GM21786 (cell line): Measurements from ENCODE around the gene ATRAID.

Source experiments
- ATAC-seq: cut with Tn5 transposase; IDR thresholded peaks from one replicate; pipeline ENCODE4 v1.9.1; 2021; ENCODE audit not compliant: unreplicated experiment

ATRAID gene

DNA sequence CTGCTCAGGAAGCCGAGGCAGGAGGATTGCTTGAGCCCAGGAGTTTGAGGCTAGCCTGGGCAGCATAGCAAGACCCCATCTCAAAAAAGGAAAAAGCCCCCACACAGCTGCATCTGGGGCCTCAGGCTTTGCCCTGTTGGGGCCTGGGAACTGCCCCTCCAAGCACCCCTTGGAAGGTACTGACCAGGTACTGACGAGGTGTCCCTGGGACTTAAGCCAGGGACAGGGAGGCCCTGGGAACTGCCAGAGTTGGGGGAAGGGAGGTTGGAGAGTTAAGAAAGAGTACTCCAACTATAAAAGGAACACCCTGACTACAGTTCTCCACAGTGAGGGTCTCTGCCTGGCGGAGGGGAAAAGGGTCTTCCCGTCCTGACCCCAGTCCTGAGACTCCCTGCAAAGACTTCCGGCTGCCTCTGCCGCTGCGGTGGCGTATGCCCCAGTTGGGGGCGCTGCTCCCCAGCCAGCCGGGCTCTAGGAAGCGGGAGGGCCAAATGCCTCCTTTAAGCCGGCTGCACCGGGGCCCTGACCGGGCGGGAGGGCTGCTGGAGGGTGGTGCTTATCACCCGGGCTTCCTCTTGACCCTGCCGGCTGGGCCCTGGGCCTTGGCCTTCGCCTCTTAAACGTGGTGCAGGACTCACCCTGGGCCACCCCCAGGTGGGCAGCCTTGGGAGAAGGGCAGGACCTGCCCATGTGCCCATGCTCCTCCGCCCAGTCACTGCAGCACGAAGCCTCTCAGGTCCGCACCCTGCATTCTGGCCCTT, 38.2 kb downstream of the ATRAID start:
- ATAC-seq, result peak; percentile 55

DNA sequence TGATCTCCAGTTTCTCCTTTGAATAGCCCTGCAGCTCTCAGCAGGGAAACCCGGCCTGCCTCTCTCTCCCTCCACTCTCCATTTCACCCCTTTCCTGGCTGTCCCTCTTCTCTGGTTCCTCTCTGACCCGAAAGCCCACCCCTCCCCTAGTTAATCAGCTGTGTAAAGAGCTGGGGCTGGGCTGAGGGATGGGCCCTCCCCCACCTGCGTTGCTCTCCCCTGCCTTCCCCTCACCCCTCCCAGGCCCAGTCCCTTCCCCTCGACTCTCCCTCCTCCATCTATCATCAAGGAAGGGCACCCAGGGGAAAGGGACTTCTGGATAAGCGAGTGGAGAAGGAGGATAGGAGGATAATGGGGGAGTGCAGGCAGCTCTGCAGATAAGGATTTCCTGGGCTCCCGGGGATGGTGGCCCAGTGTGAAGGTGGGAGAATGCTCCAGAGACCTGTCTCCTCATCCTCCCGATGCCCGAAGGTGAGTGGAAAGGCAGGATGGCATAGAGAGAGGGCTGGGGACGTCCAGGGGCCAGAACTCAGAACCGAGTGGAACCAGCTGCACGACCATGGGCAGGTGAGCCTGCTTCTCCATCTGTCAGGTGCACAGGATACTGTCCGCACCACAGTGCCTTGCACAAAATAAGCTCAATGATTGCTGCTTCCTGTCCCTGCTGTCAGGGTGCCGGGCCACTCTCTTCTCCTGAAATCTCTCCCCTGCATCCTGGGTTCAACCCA, 39.0 kb downstream of the ATRAID start:
- ATAC-seq, result no peak

DNA sequence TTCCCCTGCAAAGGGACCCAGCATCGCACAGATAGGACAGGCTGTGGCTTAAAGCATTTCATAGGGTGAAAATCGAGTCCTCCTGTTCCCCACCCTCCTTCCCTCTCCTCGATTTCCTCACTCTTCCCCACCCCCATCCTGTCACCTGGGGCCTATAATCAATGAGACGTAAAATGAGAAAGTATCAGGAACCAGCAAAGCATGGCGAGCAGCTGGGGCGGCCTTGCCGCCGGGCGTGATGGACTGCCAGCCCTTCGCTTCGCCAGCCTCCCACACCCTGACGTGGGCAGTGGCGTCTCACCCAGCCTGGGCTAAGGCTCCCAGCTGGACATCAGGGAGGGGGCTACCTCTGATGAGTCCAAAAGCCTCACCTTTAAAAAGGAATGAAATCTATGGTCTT, 39.9 kb downstream of the ATRAID start:
- ATAC-seq, result no peak

DNA sequence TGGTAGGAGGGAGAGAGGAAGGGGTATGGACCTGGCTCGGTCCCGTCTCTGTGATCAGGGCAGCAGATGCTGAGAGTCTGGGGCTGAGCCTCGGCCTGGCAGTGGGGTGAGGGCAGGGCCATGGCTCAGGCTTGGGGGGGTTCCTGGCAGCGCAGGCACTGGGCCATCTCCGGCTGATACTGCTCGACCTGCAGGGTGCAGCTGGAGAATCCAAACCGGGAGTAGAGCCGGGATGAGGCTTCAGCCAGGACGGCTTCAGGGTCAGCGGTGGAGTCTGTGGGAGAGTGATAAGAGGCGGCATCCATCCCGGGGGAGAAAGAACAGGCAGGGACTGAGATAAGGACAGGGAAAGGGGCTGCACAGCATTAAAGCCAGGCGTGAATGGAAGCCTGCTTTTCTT, 43.3 kb downstream of the ATRAID start:
- no peak for ATAC-seq

DNA sequence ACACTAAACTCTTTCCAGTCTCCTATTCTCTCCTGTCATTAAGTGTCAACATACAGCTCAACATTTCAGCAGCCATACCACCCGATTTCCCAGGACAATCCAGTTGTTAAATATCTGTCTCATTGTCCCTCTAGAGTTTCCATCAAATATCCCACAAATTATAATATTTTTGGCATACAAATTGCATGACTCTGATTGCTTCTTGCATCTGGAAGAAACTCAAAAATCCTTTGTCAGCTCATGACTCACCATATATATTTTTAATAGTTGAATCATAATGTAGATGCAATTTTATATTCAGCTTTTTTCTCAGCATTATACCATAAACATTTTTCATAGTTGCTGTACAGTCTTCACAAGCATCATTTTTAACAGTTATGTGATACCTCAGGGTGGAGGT, 43.8 kb downstream of the ATRAID start:
- no peak for ATAC-seq

DNA sequence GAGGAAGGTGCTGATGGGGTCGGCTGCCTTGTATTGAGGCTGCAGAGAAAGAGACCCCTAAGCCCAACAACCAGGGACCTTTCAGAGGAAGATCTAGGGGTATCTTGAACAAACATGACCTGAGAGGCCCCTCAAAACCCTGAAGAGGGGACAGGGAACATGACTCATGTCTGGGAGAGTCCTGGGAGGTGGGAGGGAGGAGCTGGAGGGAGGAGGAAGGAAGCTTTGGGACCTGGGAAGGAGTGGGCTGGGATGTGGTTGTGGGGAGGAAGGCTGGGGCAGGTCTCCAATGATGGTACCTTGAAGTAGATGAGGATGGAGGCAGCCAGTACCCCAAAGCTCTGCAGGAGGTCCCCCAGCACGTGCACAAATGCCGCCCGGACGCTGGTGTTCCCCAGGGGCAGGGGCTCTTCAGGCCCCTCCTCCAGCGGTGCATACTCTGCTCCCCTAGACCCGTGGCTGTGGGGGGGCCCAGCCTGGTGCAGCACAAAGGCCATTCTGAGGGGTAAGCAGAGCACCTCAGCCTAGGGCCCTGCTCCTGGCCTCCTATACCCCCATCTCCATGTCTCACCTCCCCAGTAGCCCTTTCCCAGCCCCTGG, 45.1 kb downstream of the ATRAID start:
- no peak for ATAC-seq

DNA sequence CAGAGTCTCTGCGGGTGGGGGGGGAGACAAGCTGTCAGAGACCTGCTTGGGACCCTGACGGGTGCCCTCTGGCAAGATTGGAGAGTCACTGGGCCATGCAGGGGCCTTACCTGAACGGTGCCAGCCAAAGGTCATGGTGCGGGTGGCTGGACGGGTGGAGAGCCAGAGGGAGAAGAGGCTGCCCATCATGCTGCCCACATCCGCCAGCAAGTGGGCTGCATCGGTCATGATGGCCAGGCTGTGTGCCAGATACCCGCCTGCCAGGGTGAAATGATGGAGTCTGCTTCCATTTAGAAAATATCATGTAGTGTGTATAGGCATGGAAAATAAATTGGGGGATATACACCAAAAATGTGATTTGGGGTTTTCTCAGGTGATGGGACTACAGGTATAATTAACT, 46.2 kb downstream of the ATRAID start:
- ATAC-seq, result no peak

DNA sequence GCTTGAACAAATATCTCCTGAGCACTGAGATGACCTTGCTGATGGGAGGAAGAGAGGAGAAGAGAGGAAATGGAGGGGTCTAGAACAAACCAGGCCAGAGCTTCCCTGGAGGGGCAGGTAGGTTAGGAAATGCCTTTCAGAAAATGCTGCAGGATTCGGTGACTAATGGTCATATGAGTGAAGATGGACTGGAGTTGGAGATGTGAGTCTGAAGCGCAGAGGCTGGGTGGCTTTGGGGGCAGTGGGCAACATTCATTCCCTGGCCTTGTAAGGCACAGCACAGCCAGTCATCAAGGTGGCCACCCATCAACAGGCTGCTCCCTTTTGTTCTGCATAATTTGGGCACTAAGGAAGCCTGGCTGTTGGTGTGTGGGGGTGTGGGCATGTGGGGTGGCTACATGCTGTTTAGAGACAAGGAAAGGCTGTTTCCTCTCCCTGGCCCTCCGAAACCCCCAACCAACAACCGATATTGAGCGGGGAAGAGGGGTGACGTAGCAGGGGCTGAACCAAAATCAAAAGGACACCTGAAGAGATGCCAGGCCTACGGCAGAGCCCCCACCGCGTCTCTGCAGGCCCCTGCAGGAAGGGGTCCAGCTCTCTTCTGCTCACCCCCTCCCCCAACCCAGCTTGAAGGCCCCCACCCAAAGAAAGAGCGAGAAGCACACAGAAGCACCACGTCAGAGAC, 49.5 kb downstream of the ATRAID start:
- no peak for ATAC-seq

DNA sequence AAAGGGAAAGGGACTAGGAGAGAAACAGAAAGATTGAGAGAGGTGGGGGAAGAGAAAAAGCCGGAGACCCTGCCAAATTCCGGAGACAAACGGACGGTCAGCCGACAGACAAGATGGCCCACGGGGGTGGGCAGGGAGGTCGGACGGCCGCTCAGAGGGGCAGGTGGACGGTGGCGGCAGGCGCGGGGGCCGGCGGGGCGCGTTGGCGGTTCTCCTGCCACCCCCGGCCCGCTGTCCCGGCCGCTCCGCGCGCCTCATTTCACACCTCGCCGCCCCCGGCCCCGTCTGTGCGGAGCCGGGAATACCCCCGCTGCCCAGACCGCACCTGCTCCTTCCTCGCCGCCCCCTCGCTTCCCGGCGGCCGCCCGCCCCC, 50.1 kb downstream of the ATRAID start:
- ATAC-seq, result no peak

DNA sequence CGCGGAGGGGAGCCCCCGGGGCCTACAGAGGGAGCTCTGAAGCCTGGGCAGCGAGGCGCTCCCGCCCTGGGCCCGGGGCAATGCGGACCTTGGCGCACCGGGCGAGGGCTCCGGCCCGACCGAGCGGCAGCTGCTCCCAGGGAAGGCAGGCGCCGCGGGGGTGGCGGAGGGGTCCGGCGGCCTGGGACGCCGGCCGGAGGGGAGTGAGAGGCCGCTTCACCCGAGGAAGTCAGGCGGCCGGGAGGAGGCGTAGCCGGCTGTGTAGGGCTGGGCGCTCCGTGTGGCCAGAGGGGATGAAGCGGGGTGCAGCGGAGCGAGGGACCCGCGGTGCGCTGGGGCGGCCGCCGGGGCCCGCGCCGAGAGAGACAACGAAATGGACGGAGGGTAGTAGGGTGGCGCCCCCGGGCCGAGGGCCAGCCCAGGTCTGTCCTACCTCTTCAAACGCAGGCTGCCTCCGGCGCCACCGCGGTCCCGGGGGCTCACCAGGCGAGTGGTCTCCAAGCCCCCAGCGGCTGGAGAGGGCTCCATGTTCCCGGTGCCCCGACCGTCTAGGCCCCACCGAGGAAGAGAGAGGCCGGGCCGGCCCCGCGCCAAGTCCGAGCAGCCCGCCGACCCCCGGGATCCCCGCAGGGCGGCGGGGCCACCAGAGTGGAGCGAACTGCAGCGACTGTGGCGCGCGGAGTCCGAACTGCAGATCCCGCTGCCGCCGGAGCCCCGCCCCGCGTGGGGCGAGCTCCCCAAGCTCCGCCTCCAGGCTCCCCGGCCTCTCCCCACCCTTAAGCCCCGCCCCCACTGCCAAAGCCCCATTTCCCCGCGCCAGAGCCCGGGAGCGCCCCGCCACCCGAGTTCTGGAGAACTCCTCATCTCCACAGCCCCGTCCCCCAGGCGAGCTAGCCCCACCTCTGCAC, 50.8 kb downstream of the ATRAID start, which contains the start of gene SLC30A3:
Gene SLC30A3 (minus strand): TSS at position 669 of the 908 bp plus-strand sequence. CDS start 141 bp downstream, at position 528.
- ATAC-seq, result no peak

DNA sequence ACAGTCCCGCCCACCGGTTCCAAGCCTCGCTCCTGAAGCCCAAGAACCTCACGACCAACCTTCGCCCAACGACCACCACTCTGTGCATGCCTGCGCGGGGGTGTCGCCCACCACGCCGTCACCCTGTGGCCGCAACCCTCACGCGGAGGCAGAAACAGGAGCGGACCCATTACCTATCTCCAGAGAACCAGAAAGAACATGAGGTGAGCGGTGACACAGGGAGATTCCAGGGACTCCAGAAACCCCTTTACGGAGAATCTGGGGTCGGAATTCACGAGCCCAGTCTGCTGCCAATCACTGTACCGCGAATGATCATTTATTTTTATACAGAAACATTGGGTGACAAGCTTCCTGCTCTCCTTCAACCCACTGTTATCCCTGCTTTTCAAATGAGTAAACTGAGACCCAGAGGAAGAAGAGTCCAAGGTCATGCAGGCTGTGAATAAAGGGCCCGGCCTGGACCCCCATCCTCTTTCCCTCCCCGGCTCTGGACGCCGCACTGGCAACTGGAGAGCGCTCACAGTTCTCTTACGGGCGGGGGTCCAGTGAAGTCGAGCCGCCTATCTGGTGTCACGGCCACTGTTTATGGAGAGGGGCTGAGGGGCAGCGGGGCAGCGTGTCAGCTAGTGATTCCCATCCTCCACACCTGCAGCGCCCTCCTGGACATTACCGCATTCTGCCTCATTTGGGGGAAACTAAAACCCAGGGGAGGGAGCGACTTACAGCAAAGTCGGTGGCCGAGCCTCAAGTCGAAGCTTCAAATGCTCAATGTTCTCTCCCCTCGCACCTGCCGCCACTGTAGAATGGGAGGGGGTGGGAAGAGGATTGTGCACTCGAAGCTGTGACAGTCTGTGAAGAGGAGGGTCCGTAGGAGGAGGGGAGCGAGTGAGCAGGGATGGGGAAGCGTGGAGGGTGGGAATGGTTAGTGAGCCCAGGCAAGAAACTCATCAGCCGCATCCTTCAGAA, 51.7 kb downstream of the ATRAID start:
- ATAC-seq, result no peak

DNA sequence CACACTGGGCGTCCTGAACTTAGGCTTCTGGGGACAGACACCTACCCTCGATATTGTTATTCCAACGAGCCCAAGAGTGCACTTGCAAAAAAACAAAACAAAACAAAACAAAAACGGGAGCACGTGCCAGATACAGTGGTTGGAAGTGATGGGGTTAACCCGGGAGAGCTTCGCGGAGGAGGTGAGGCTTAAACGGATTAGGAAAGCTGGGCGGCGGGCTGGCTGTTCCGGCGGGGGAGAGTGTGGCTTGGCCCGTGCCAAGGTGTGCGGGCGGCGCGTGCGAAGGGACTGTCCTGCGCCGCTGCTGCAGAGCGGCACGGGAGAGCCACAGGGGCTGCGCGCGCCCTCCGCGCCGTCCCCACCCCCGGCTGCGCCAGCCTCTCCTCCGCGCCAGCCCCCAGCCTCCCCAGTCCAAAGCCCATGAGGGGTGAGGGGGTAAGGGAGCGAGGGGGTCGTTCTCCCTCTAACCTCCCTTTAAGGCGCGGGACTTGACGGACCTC, 52.5 kb downstream of the ATRAID start:
- no peak for ATAC-seq

DNA sequence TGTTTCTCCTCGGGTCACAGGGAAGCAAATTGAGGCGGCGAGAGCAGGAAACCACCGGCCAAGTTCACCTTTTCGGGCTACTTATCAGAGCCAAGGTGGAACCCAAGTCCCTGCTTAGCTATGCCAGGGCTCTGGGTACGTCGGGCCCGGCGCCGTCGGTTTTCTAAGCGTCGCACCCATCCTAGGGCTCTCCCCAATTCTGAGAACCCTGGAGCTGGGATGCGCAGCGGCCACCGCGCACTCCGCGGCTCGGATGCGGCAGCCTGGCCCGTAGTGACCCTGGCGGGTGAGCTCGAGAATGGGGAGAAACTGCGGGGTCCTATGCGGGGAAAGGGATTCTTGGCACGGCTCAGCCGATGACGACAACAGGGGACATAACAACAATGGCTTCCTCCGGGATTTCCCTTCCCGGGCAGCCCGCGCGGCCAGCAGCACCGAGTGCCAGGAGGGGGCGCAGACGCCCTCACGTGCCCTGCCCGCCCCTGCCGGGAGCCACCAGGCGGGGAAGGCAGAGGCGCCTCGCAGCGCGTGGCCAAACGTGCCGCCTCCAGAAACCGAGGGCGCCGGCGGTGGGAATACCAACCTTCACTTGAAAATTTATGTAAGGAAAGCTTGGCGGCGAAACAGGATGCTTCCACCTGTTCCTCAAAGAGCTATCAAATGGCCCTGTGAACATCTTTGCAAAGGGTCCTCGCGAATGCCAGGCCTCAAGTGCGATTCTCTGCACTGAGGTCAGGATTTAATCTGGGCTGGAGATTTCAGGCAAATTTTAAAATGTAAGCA, 53.1 kb downstream of the ATRAID start:
- ATAC-seq, result no peak

DNA sequence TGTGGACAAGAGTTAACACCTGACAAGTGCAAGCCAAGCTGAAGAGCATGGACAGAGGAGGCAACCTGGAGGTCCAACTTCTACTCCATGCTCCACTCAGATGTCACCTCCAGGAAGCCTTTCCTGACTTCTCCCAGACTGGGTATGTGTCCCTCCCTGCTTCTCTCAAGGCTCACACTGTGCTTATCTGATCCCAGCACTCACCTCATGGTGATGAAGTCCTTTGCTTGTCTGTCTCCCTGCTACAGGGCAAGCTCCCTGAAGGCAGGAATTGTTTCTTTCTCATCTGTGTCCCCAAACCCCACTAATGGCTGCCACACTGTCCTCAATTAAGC, 53.7 kb downstream of the ATRAID start:
- ATAC-seq, result no peak
